HL-60 (cell line): Measurements from ENCODE around the gene FSTL4.

Experiments used
- DNase-seq, 2 experiments: peaks; one replicate each; pipeline ENCODE4 v3.0.0-alpha.2; 2010 to 2020; ENCODE audit warnings: low read depth in 1 of 2, low spot score in 1 of 2
- H3K27ac ChIP-seq: fragments of 250-450 bp; sonication (Bioruptor Pico); replicated peaks from 2 replicates; pipeline ENCODE4 v1.5.1; 2020; ENCODE audit warnings: mild to moderate bottlenecking, moderate library complexity
- H3K27me3 ChIP-seq: fragments of 250-450 bp; sonication (Bioruptor Pico); 2 replicates; pipeline ENCODE4 v1.5.1; 2021; ENCODE audit warnings: mild to moderate bottlenecking, moderate library complexity; ENCODE audit not compliant: insufficient read depth, poor library complexity, severe bottlenecking
- H3K4me3 ChIP-seq: replicated peaks from 2 replicates; pipeline ENCODE4 v1.5.1; 2011; ENCODE audit warnings: mild to moderate bottlenecking, control low read depth, low read length; ENCODE audit not compliant: insufficient read depth
- GABPA ChIP-seq: IDR thresholded peaks from 2 replicates; pipeline ENCODE4 v1.6.1; 2012; ENCODE audit warnings: low read depth
- POLR2AphosphoS5 ChIP-seq: IDR thresholded peaks from 2 replicates; pipeline ENCODE4 v1.6.1; 2012; ENCODE audit warnings: low read depth
- SPI1 ChIP-seq: IDR thresholded peaks from 2 replicates; pipeline ENCODE4 v1.6.1; 2012; ENCODE audit warnings: low read depth, mild to moderate bottlenecking, borderline replicate concordance
- TF ChIP-seq, protein P1 (sequence below): IDR thresholded peaks from one replicate; pipeline ENCODE4 v1.5.1; 2011; ENCODE audit warnings: low read length, control low read depth, inconsistent platforms; ENCODE audit not compliant: insufficient read depth
- TF ChIP-seq, protein P2 (sequence below): IDR thresholded peaks from 2 replicates; pipeline ENCODE4 v1.6.1; 2012; ENCODE audit warnings: low read depth; ENCODE audit not compliant: insufficient replicate concordance

FSTL4 gene

DNA sequence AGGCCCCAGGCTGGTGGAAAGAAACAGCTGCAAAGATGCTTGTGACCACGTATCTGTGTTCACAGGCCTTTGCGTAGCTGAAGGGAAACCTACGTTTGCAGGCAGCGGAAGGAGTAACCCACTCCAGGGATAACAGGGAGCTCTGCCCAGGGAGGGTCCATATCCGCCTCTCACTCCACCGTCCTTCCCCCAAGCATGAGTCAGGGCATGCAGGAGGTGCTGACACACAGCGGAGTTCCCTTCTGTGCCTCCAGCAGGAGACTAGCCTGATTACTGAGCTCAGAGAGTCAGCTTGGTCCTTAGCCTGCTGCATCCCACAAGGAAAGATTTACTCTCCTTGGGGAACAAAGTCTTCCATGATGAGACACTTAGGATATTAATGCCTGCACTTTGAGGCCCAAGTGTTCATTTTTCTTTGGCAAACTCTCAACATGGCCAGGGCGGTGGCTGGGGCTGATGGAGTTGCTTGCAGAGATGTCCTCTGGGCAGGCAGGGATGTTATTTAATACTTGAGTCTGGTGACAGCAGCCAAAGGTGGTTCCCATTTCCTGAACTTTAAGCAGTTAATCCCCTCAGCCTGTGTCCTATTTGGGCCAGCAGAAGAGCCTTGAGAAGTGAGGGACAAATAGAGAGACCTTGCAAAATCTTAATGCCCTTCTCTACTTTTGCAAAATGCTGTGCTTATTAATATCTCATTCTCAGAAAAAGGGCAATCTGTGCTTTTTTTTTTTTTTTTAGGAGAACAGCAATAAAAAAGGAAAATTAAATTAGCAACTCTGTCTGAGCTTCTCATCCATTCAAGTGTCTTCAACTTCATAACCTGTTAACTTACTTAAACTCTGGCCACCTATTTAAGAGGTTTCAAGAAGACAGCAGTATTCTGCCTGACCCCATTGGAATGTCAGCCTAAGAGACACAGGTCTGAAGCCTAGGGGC lies 338.4 kb downstream of the FSTL4 start:
- no peak overlapping the region for H3K4me3 ChIP-seq
- DNase-seq: no peak
- no peak overlapping the region for H3K27ac ChIP-seq
- TF ChIP-seq, protein P1, sequence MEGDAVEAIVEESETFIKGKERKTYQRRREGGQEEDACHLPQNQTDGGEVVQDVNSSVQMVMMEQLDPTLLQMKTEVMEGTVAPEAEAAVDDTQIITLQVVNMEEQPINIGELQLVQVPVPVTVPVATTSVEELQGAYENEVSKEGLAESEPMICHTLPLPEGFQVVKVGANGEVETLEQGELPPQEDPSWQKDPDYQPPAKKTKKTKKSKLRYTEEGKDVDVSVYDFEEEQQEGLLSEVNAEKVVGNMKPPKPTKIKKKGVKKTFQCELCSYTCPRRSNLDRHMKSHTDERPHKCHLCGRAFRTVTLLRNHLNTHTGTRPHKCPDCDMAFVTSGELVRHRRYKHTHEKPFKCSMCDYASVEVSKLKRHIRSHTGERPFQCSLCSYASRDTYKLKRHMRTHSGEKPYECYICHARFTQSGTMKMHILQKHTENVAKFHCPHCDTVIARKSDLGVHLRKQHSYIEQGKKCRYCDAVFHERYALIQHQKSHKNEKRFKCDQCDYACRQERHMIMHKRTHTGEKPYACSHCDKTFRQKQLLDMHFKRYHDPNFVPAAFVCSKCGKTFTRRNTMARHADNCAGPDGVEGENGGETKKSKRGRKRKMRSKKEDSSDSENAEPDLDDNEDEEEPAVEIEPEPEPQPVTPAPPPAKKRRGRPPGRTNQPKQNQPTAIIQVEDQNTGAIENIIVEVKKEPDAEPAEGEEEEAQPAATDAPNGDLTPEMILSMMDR: no peak
- no peak for TF ChIP-seq POLR2AphosphoS5
- TF ChIP-seq SPI1: no peak
- TF ChIP-seq, protein P2, sequence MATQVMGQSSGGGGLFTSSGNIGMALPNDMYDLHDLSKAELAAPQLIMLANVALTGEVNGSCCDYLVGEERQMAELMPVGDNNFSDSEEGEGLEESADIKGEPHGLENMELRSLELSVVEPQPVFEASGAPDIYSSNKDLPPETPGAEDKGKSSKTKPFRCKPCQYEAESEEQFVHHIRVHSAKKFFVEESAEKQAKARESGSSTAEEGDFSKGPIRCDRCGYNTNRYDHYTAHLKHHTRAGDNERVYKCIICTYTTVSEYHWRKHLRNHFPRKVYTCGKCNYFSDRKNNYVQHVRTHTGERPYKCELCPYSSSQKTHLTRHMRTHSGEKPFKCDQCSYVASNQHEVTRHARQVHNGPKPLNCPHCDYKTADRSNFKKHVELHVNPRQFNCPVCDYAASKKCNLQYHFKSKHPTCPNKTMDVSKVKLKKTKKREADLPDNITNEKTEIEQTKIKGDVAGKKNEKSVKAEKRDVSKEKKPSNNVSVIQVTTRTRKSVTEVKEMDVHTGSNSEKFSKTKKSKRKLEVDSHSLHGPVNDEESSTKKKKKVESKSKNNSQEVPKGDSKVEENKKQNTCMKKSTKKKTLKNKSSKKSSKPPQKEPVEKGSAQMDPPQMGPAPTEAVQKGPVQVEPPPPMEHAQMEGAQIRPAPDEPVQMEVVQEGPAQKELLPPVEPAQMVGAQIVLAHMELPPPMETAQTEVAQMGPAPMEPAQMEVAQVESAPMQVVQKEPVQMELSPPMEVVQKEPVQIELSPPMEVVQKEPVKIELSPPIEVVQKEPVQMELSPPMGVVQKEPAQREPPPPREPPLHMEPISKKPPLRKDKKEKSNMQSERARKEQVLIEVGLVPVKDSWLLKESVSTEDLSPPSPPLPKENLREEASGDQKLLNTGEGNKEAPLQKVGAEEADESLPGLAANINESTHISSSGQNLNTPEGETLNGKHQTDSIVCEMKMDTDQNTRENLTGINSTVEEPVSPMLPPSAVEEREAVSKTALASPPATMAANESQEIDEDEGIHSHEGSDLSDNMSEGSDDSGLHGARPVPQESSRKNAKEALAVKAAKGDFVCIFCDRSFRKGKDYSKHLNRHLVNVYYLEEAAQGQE: no peak
- no peak for TF ChIP-seq GABPA
- no peaks in the 10 kb centered on the region for H3K27me3 ChIP-seq

DNA sequence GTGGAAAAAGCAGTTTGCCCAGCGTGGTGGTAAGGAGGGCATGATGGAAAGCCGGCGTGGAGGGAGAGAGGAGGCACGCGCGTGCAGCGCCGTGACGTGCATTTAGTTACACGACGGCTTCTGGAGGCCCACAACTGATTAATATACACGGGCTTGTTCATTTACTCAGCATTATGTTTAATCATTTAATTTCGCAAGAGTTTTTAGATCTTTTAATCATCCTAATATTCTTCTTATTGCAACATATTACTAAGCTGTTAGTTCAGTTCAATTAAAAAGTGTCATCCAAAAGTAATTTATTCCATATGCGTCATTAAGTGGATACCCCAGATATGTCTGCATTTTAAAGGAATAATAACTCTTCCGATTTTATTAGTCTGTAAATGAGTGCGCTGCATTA lies 340.0 kb downstream of the FSTL4 start:
- no peak for TF ChIP-seq POLR2AphosphoS5
- TF ChIP-seq, protein P2: no peak
- no peak for TF ChIP-seq GABPA
- TF ChIP-seq SPI1: no peak
- TF ChIP-seq, protein P1: no peak
- Histone ChIP-seq H3K27ac (no peak overlapping the region), H3K27me3 (no peaks in the 10 kb centered on the region), H3K4me3 (no peak overlapping the region)
- DNase-seq: no peak

DNA sequence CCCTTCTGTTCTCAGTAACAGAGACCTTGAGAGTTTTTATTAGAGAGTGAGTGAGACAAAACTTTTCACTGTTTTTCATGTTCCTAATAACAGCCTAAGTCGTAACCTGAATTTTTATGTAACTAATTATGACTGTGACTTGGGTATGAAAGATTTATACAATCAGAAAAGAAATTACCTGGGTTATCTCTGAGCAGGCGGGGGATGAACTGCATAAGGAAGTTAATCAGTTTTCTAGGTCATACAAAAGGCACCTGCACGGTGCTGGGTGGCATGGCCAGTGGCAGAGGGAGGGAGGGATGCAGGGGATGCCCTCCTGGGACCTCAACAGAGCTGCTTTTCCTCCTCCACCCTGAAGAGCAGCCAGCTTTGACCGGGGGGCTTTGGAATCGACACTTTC lies 340.7 kb downstream of the FSTL4 start:
- no peaks in the 10 kb centered on the region for H3K27me3 ChIP-seq
- no peak overlapping the region for H3K4me3 ChIP-seq
- no peak for DNase-seq
- TF ChIP-seq SPI1 (no peak), GABPA (no peak), POLR2AphosphoS5 (no peak)
- TF ChIP-seq, protein P2: no peak
- TF ChIP-seq, protein P1: no peak
- no peak overlapping the region for H3K27ac ChIP-seq
